GM10248 (cell line): Measurements from ENCODE around the gene PATJ.
"Not testable (repeated sequence)": the region's sequence is repeated elsewhere in the genome, so short reads cannot be mapped to it uniquely, and the experiment has no call there.

Experiments used
- CTCF ChIA-PET: fragments of 300-600 bp; sonication (Branson Sonifier 250); formaldehyde crosslinking; extraction: SDS; loops from one replicate; lab custom pipeline; 2021; ENCODE audit warnings: antibody characterized with exemption; lab: Yijun Ruan, JAX
- POLR2A ChIA-PET: fragments of 350-650 bp; sonication (Branson Sonifier 250); formaldehyde crosslinking; extraction: SDS; loops from one replicate; lab custom pipeline; 2020; ENCODE audit warnings: antibody characterized with exemption; lab: Yijun Ruan, JAX
- DNase-seq: peaks from one replicate; pipeline ENCODE4 v3.0.0; 2012; ENCODE audit errors: extremely low spot score
- TF ChIP-seq, protein P1 (sequence below): IDR thresholded peaks from 2 replicates; pipeline ENCODE4 v1.5.1; 2012; ENCODE audit warnings: mild to moderate bottlenecking, low read depth; ENCODE audit errors: extremely low read depth, missing control alignments, control extremely low read depth

The PATJ gene

DNA sequence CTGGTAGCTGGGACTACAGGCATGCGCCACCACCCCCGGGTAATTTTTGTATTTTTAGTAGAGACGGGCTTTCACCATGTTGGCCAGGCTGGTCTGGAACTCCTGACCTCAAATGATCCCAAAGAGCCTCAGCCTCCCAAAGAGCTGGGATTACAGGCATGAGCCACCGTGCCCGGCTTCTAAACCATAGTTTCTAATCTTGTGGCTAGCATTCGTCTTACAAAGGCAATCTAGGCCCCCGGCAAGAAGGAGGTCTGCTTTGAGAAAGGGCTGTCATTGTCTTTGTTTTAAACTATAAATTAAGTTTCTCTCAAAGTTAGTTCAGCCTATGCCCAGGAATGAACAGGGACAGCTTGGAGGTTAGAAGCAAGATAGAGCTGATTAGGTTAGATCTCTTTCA lies 442.1 kb downstream of the PATJ start:
- ChIA-PET POLR2A (no interaction called here), CTCF (interaction anchor here (1.1 to 3.2 kb wide), 4 partner anchors 9 to 207 kb away, joined by 3 to 23 read pairs (median 3); no protein-coding TSS in a partner anchor)
- TF ChIP-seq, protein P1, sequence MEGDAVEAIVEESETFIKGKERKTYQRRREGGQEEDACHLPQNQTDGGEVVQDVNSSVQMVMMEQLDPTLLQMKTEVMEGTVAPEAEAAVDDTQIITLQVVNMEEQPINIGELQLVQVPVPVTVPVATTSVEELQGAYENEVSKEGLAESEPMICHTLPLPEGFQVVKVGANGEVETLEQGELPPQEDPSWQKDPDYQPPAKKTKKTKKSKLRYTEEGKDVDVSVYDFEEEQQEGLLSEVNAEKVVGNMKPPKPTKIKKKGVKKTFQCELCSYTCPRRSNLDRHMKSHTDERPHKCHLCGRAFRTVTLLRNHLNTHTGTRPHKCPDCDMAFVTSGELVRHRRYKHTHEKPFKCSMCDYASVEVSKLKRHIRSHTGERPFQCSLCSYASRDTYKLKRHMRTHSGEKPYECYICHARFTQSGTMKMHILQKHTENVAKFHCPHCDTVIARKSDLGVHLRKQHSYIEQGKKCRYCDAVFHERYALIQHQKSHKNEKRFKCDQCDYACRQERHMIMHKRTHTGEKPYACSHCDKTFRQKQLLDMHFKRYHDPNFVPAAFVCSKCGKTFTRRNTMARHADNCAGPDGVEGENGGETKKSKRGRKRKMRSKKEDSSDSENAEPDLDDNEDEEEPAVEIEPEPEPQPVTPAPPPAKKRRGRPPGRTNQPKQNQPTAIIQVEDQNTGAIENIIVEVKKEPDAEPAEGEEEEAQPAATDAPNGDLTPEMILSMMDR = no peak
- no peak for DNase-seq

DNA sequence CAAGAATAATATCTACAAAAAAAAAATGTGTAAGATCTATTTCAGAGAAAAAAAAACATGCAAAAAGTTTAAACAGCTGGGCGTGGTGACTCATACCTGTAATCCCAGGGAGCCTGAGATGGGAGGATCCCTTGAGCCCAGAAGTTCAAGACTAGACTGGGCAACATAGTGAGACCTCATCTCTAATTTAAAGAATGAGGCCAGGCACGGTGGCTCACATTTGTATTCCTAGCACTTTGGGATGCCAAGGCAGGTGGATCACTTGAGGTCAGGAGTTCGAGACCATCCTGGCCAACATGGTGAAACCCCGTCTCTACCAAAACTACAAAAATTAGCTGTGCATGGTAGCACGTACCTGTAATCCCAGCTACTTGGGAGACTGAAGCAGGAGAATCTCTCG lies 443.0 kb downstream of the PATJ start:
- DNase-seq, POLR2A ChIA-PET: not testable (repeated sequence)
- CTCF ChIA-PET = interaction anchor here (1.3 to 3.2 kb wide), 2 partner anchors 10 to 16 kb away, joined by 3 to 23 read pairs; no protein-coding TSS in a partner anchor

DNA sequence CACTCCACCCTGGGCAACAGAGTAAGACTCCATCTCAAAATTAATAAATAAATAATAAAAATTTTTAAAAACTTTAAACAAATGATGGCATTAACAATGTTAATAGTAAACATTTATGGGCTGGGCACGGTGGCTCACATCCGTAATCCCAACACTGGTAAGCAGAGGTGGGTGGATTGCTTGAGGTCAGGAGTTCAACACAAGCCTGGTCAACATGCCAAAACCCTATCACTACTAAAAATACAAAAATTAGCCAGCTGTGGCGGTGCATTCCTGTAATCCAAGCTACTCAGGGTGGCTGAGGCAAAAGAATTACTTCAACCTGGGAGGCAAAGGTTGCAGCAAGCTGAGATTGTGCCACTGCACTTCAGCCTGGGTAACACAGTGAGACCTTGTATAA lies 443.4 kb downstream of the PATJ start:
- POLR2A ChIA-PET = no interaction called here

DNA sequence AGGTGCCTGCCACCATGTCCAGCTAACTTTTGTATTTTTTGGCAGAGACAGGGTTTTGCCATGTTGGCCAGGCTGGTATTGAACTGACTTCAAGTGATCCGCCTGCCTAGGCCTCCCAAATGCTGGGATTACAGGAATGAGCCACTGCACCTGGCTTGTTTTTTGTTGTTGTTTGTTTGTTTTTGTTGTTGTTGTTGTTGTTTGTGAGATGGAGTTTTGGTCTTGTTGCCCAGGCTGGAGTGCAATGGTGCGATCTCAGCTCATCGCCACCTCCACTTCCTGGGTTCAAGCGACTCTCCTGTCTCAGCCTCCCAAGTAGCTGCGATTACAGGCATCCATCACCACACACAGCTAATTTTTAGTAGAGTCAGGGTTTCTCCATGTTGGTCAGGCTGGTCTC lies 445.3 kb downstream of the PATJ start:
- CTCF ChIA-PET = no interaction called here

More for the DNA sequence above, 443.4 kb downstream of the PATJ start:
- CTCF ChIA-PET = interaction anchor here (3.2 kb wide), 1 partner anchor 10 kb away, joined by 23 read pairs; no protein-coding TSS in a partner anchor
- TF ChIP-seq, protein P1 = no peak
- DNase-seq = no peak

DNA sequence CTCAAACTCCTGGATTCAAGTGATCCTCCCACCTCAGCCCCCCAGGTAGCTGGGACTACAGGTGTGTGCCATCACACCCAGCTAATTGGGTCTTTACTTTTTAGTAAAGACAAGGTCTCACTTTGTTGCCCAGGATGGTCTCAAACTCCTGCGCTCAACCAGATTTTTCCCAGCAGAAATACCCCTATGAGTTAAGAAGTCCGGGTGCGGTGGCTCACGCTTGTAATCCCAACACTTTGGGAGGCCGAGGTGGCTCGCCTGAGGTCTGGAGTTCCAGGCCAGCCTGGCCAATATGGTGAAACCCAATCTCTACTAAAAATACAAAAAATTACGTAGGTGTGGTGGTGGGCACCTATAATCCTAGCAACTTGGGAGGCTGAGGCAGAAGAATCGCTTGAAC lies 445.8 kb downstream of the PATJ start:
- POLR2A ChIA-PET = no interaction called here
- CTCF ChIA-PET = no interaction called here
- DNase-seq = no peak
- TF ChIP-seq, protein P1 = no peak

More for the DNA sequence above, 445.3 kb downstream of the PATJ start:
- TF ChIP-seq, protein P1 = no peak
- POLR2A ChIA-PET = no interaction called here
- no peak for DNase-seq

DNA sequence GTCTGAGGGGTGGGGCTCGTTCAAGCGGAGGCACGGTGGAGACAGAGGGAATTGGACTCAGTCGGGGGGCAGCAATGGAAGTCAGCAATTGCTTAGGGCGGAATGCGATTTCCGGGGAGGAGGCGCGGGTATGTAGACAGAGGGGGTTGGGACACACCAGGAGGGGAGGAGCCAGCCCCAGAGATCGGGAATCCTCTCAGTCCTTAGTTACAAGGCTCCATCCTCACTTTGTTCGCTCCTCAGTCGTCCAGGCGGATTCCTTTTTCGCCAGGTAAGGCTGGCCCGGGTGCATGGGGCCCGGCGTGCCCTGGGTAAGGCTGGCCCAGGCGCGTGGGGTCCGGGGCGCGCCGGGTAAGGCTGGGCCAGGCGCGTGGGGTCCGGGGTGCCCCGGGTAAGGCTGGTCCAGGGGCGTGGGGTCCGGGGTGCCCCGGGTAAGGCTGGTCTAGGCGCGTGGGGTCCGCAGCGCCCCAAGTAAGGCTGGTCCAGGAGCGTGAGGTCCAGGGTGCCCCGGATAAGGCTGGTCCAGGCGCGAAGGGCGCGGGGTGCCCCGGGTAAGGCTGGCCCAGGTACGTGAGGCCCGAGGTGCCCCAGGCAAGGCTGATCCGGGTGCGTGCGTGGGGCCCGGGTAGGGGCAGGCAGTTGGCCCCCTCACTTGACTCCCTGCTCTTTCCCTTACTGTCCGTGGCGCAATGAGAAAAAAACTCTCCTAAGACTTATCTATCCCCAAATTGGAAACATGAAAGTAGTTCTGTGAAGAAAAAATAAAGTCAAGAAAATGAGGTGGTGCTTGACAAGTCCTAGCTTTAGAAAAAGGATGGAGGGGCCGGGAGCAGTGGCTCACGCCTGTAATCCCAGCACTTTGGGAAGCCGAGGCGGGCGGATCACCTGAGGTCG lies 452.6 kb downstream of the PATJ start, which contains the start of gene L1TD1:
TSS of gene L1TD1 (plus strand) at position 199 of the 894 bp plus-strand sequence. CDS start 11,780 bp downstream, outside the sequence.
- TF ChIP-seq, protein P1 = no peak
- ChIA-PET CTCF (no interaction called here), POLR2A (no interaction called here)
- DNase-seq = no peak
